Tibial nerve (tissue), 4 donors: ENCODE measurements around the gene BMP7. TPM values are rescaled to one million over a fixed set of nuclear protein-coding genes. Genes with fewer than 3 reads are reported as not detected.
A peak's percentile ranks its signal among the peaks of the same experiment; 100 is the strongest.

Experiments used
- DNase-seq, 2 donors: peaks; one replicate each; pipeline ENCODE4 v3.0.0-alpha.2; 2019; ENCODE audit warnings: low spot score in 2 of 2
- H3K27ac ChIP-seq, 4 donors: fragments of 200-600 bp; sonication (generic) in 3 of 4; one replicate each; pipeline ENCODE4 v1.5.1; 2017 to 2019; ENCODE audit warnings: mild to moderate bottlenecking in 1 of 4
- H3K27me3 ChIP-seq, 2 donors: fragments of 200-600 bp; sonication (generic) in 1 of 2; one replicate each; pipeline versions ENCODE4 v1.5.1 to v1.6.0; 2017 to 2019
- H3K36me3 ChIP-seq, 3 donors: fragments of 200-600 bp; sonication (generic); one replicate each; pipeline ENCODE4 v1.5.1; 2018 to 2019
- H3K4me1 ChIP-seq, 4 donors: fragments of 200-600 bp; sonication (generic) in 3 of 4; one replicate each; pipeline ENCODE4 v1.5.1; 2017 to 2019
- H3K4me3 ChIP-seq, 4 donors: fragments of 200-600 bp; sonication (generic) in 3 of 4; one replicate each; pipeline ENCODE4 v1.5.1; 2017 to 2019; ENCODE audit warnings: mild to moderate bottlenecking in 1 of 4, moderate library complexity in 1 of 4
- H3K9me3 ChIP-seq, 4 donors: fragments of 200-600 bp; sonication (generic) in 3 of 4; one replicate each; pipeline ENCODE4 v1.5.1; 2017 to 2019
- EP300 ChIP-seq, 2 donors: sonication (generic); formaldehyde crosslinking; IDR thresholded peaks; one replicate each; pipeline ENCODE4 v1.6.1; 2017; ENCODE audit warnings: antibody characterized with exemption in 2 of 2, mild to moderate bottlenecking in 1 of 2
- POLR2A ChIP-seq, 2 donors: fragments of 450-650 bp; IDR thresholded peaks; one replicate each; pipeline ENCODE4 v1.6.1; 2017; ENCODE audit warnings: antibody characterized with exemption in 2 of 2, mild to moderate bottlenecking in 2 of 2, moderate library complexity in 2 of 2
- WGBS, 2 donors: methylation state at CpG; one replicate each; pipeline ENCODE4 v1.1.5; 2018; 5-methylcytosine and 5-hydroxymethylcytosine counted together
- total RNA-seq, 4 donors: library from RNA; depleted of rRNA; stranded (reverse); fragments of >200 nt; gene quantifications; one replicate each; pipeline ENCODE4 v1.1.0, GENCODE V29; 2016
- TF ChIP-seq, protein P1 (sequence below), 5 experiments: fragments of 200-600 bp in 3 of 5; fragments of 450-650 bp in 2 of 5; sonication (generic) in 3 of 5; IDR thresholded peaks; one replicate each; pipeline ENCODE4 v1.5.1; 2016 to 2019; ENCODE audit warnings: antibody characterized with exemption in 5 of 5, mild to moderate bottlenecking in 3 of 5, moderate library complexity in 2 of 5

BMP7 gene
- total RNA-seq, 4 donors from 2014 or later: 11.7 to 14.2 (median 13.4) TPM

- no peaks in the 10 kb centered on the region for H3K36me3 ChIP-seq
- TF ChIP-seq POLR2A (IDR thresholded peaks at IDR 0.05) (no peak), EP300 (IDR thresholded peaks at IDR 0.05) (peak in 1 of 2 donors; percentile 48)
- TF ChIP-seq, protein P1, sequence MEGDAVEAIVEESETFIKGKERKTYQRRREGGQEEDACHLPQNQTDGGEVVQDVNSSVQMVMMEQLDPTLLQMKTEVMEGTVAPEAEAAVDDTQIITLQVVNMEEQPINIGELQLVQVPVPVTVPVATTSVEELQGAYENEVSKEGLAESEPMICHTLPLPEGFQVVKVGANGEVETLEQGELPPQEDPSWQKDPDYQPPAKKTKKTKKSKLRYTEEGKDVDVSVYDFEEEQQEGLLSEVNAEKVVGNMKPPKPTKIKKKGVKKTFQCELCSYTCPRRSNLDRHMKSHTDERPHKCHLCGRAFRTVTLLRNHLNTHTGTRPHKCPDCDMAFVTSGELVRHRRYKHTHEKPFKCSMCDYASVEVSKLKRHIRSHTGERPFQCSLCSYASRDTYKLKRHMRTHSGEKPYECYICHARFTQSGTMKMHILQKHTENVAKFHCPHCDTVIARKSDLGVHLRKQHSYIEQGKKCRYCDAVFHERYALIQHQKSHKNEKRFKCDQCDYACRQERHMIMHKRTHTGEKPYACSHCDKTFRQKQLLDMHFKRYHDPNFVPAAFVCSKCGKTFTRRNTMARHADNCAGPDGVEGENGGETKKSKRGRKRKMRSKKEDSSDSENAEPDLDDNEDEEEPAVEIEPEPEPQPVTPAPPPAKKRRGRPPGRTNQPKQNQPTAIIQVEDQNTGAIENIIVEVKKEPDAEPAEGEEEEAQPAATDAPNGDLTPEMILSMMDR (IDR thresholded peaks at IDR 0.05): peak in 1 of 5 experiments; percentile 8
- peak; percentile 62 to 65 for DNase-seq
- H3K4me1 ChIP-seq: peaks cover 0 to 25% (median 12%) of the 10 kb centered on the region in 4 donors
- H3K27ac ChIP-seq: peak overlapping the region in 2 of 4 donors; percentile 60 to 70
- H3K27me3 ChIP-seq: no peaks in the 10 kb centered on the region
- H3K4me3 ChIP-seq: no peak overlapping the region
- 22 to 23% methylated on average over 19 to 23 of the region's 23 CpGs for WGBS, 2 donors
- no peaks in the 10 kb centered on the region for H3K9me3 ChIP-seq
These were observed 53.7 kb downstream of the BMP7 start for GRCh38 chr20:57212534-57213276.

DNA sequence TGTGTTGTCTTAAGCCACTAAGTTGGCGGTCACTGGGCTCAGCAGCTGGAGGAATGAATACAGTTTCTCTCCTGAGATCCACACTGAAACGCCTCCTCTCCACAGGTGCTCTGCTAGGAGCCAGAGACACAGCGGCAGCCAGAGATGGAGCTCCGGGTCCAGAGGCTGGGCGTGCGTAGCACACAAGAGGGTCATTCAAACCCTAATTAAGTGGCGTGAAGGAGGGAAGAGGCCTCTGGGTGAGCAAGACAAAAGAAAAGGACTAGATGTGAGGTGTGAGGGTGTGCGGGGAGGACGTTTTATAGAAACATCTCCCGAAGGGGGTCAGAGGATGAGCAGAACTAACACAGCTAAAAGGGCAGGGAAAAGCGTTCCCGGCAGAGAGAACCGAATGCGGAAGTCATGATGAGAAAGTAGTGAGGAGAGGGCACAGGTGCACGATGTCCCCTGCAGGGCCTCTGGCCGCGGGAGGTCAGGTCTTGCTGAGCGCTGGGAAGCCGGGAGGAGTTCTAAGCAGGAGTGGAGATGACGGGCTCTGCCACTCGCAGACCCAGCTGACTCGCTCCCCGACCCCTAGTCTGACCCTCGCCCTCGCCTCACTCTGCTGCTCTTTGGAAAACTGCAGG is 54.4 kb downstream of the BMP7 start:
- Histone ChIP-seq H3K36me3 (peaks cover 0 to 5% (median 0%) of the 10 kb centered on the region in 3 donors), H3K27ac (peak overlapping the region in 2 of 4 donors; percentile 60), H3K4me1 (peaks cover 0 to 25% (median 12%) of the 10 kb centered on the region in 4 donors), H3K4me3 (no peak overlapping the region), H3K27me3 (no peaks in the 10 kb centered on the region), H3K9me3 (peaks cover 0 to 5% (median under 1%) of the 10 kb centered on the region in 4 donors)
- 63 to 65% methylated on average over 25 of the region's 25 CpGs for WGBS, 2 donors
- TF ChIP-seq, protein P1 (IDR thresholded peaks at IDR 0.05): no peak
- TF ChIP-seq POLR2A (IDR thresholded peaks at IDR 0.05) (no peak), EP300 (IDR thresholded peaks at IDR 0.05) (no peak)
- no peak for DNase-seq

DNA sequence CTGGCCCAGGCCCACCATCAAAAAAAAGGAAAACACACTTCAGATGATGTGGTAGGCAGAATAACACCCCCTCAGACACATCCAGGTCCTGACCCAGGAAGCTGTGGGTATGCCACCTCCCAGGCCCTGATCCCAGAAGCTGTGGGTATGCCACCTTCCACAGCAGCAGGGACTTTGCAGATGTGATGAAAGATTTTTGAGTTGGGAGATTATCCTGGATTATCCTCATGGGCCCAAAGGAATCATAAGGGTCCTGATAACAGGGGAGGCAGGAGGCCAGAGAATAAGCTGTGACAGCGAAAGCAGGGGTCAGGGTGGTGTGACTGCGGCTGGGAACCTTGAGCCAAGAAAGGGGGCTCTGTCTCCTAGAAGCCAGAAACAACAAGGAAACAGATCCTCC is 55.0 kb downstream of the BMP7 start:
- DNase-seq: no peak
- 82 to 87% methylated on average over 2 of the region's 2 CpGs for whole genome bisulfite sequencing, 2 donors
- TF ChIP-seq, protein P1 (IDR thresholded peaks at IDR 0.05): no peak
- TF ChIP-seq POLR2A (IDR thresholded peaks at IDR 0.05) (no peak), EP300 (IDR thresholded peaks at IDR 0.05) (no peak)
- Histone ChIP-seq H3K9me3 (peaks cover 0 to 6% (median 1%) of the 10 kb centered on the region in 4 donors), H3K27ac (peak overlapping the region in 2 of 4 donors; percentile 60), H3K36me3 (peaks cover 0 to 12% (median 0%) of the 10 kb centered on the region in 3 donors), H3K27me3 (no peaks in the 10 kb centered on the region), H3K4me1 (peaks cover 0 to 25% (median 12%) of the 10 kb centered on the region in 4 donors), H3K4me3 (no peak overlapping the region)

GRCh38 chr20:57210911-57211280 is 55.5 kb downstream of the BMP7 start:
- 91 to 94% methylated on average over 6 to 8 of the region's 8 CpGs for WGBS, 2 donors
- no peak for DNase-seq
- peaks cover 0 to 25% (median 12%) of the 10 kb centered on the region in 4 donors for H3K4me1 ChIP-seq
- peaks cover 0 to 15% (median 0%) of the 10 kb centered on the region in 3 donors for H3K36me3 ChIP-seq
- peak overlapping the region in 1 of 4 donors; percentile 60 for H3K27ac ChIP-seq
- TF ChIP-seq POLR2A (IDR thresholded peaks at IDR 0.05) (no peak), EP300 (IDR thresholded peaks at IDR 0.05) (no peak)
- TF ChIP-seq, protein P1 (IDR thresholded peaks at IDR 0.05): no peak
- no peaks in the 10 kb centered on the region for H3K27me3 ChIP-seq
- H3K4me3 ChIP-seq: no peak overlapping the region
- peaks cover 0 to 6% (median 1%) of the 10 kb centered on the region in 4 donors for H3K9me3 ChIP-seq
